ENCODE data around the gene PRPH.

DNA sequence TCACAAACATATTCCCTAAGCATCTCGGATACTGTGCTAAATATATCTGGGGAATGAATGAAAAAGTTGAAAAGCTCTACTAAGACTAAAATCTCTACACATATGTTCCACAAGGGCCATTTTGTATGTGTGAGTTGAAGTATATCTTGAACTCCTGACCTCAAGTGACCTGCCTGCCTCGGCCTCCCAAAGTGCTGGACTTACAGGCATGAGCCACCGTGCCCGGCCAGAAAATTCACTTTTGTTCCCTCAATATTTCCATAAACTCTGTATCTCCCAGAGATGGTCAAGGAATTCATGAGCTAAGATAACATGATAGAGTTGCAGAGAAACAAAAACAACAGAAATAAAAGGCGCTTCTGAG is 31.6 kb upstream of the PRPH start:
- TF ChIP-seq, protein P1, sequence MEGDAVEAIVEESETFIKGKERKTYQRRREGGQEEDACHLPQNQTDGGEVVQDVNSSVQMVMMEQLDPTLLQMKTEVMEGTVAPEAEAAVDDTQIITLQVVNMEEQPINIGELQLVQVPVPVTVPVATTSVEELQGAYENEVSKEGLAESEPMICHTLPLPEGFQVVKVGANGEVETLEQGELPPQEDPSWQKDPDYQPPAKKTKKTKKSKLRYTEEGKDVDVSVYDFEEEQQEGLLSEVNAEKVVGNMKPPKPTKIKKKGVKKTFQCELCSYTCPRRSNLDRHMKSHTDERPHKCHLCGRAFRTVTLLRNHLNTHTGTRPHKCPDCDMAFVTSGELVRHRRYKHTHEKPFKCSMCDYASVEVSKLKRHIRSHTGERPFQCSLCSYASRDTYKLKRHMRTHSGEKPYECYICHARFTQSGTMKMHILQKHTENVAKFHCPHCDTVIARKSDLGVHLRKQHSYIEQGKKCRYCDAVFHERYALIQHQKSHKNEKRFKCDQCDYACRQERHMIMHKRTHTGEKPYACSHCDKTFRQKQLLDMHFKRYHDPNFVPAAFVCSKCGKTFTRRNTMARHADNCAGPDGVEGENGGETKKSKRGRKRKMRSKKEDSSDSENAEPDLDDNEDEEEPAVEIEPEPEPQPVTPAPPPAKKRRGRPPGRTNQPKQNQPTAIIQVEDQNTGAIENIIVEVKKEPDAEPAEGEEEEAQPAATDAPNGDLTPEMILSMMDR (optimal IDR thresholded peaks at IDR 0.05 in 1 of 3, IDR thresholded peaks at IDR 0.05 in 1 of 3, conservative IDR thresholded peaks at IDR 0.05 in 1 of 3; ENCODE audit: extremely low read depth in 1 of 3, insufficient read depth in 2 of 3, low read length in 3 of 3), result no peak
- TF ChIP-seq EZH2 (IDR thresholded peaks at IDR 0.05; ENCODE audit: low read length), result no peak

Data from keratinocyte (primary cell).